HepG2 (cell line): Measurements from ENCODE around the gene PTMA. TPM values are rescaled to one million over a fixed set of nuclear protein-coding genes. Genes with fewer than 3 reads are reported as not detected.

Experiments used
- CEBPZ ChIP-seq: IDR thresholded peaks from 2 replicates; pipeline ENCODE4 v1.6.1; 2012; ENCODE audit warnings: low read length, improper control_type of control experiment
- KDM4B ChIP-seq: sonication (generic); formaldehyde crosslinking; IDR thresholded peaks from 2 replicates; pipeline ENCODE4 v1.4.0; 2020; ENCODE audit warnings: missing genetic modification reagents
- NCOA1 ChIP-seq: sonication (generic); formaldehyde crosslinking; IDR thresholded peaks from 2 replicates; pipeline ENCODE4 v1.9.0; 2021; ENCODE audit warnings: missing genetic modification reagents
- PAXIP1 ChIP-seq: sonication (generic); formaldehyde crosslinking; conservative IDR thresholded peaks from 2 replicates; pipeline ENCODE4 v1.4.0; 2020; ENCODE audit warnings: mild to moderate bottlenecking, missing genetic modification reagents, moderate library complexity
- PHF21A ChIP-seq: sonication (generic); formaldehyde crosslinking; IDR thresholded peaks from 2 replicates; pipeline ENCODE4 v1.5.0; 2020; ENCODE audit warnings: mild to moderate bottlenecking, missing genetic modification reagents
- POLR2A ChIP-seq, 2 experiments: IDR thresholded peaks; 2 replicates each; pipeline ENCODE4 v1.6.1; 2011; ENCODE audit warnings: low read depth in 2 of 2, low read length in 2 of 2, mild to moderate bottlenecking in 1 of 2, moderate library complexity in 1 of 2; ENCODE audit not compliant: insufficient read depth in 1 of 2
- SAFB2 ChIP-seq: sonication (generic); formaldehyde crosslinking; IDR thresholded peaks from 2 replicates; pipeline ENCODE4 v1.5.1; 2020; ENCODE audit warnings: missing genetic modification reagents, low read depth, mild to moderate bottlenecking, borderline replicate concordance
- U2AF1 ChIP-seq: fragments of 200-400 bp; formaldehyde crosslinking; optimal IDR thresholded peaks from 2 replicates; pipeline ENCODE3; 2017; ENCODE audit warnings: mild to moderate bottlenecking, low read depth, low read length
- ZNF530 ChIP-seq: sonication (generic); formaldehyde crosslinking; IDR thresholded peaks from 2 replicates; pipeline ENCODE4 v1.5.0; 2020; ENCODE audit warnings: low read depth, mild to moderate bottlenecking, missing genetic modification reagents
- ZNF709 ChIP-seq: sonication (generic); formaldehyde crosslinking; IDR thresholded peaks from 2 replicates; pipeline ENCODE4 v1.5.0; 2020; ENCODE audit warnings: mild to moderate bottlenecking, missing genetic modification reagents
- polyA plus RNA-seq, 8 experiments: library from polyadenylated mRNA; depleted of rRNA in 3 of 8; stranded (reverse) in 7 of 8; unstranded in 1 of 8; fragments of >200 nt; fragmentation: Illumina TruSeq in 4 of 8; extraction: Trizol in 4 of 8; gene quantifications; 2 replicates each; pipeline versions ENCODE4 v1.2.1 to v1.2.3, GENCODE V29; 2011 to 2016; ENCODE audit warnings: low read depth in 4 of 8, missing spikeins in 1 of 8, mixed read lengths in 1 of 8; ENCODE audit not compliant: insufficient read depth in 1 of 8
- total RNA-seq, 5 experiments: library from RNA; depleted of rRNA; stranded (reverse); fragments of >200 nt; fragmentation: Illumina TruSeq; extraction: Trizol; gene quantifications; 2 replicates each; pipeline ENCODE4 v1.2.3, GENCODE V29; 2016; ENCODE audit warnings: low read depth in 1 of 5
- TF ChIP-seq, protein P1 (sequence below), 2 experiments: fragments of 450-650 bp in 1 of 2; sonication (generic) in 1 of 2; formaldehyde crosslinking; IDR thresholded peaks; 2 replicates each; pipeline versions ENCODE4 v1.5.0 to v1.8.0; 2020 to 2022; ENCODE audit warnings: mild to moderate bottlenecking in 1 of 2, missing genetic modification reagents in 1 of 2
- TF ChIP-seq, protein P2 (sequence below): sonication (generic); formaldehyde crosslinking; IDR thresholded peaks from 2 replicates; pipeline ENCODE4 v1.5.1; 2020; ENCODE audit warnings: mild to moderate bottlenecking, missing genetic modification reagents, borderline replicate concordance
- TF ChIP-seq, protein P3 (sequence below): IDR thresholded peaks from 2 replicates; pipeline ENCODE4 v1.6.1; 2016; ENCODE audit warnings: missing biosample characterization, missing genetic modification reagents, low read depth
- TF ChIP-seq, protein P4 (sequence below): sonication (generic); formaldehyde crosslinking; conservative IDR thresholded peaks from 2 replicates; pipeline ENCODE4 v1.4.0; 2020; ENCODE audit warnings: missing genetic modification reagents

The PTMA gene
- total and polyA plus RNA-seq, 2 of the 13 experiments (the other 11 are each of a cell fraction or from before 2014, with no cell fraction given) = 190 to 1,086 TPM

DNA sequence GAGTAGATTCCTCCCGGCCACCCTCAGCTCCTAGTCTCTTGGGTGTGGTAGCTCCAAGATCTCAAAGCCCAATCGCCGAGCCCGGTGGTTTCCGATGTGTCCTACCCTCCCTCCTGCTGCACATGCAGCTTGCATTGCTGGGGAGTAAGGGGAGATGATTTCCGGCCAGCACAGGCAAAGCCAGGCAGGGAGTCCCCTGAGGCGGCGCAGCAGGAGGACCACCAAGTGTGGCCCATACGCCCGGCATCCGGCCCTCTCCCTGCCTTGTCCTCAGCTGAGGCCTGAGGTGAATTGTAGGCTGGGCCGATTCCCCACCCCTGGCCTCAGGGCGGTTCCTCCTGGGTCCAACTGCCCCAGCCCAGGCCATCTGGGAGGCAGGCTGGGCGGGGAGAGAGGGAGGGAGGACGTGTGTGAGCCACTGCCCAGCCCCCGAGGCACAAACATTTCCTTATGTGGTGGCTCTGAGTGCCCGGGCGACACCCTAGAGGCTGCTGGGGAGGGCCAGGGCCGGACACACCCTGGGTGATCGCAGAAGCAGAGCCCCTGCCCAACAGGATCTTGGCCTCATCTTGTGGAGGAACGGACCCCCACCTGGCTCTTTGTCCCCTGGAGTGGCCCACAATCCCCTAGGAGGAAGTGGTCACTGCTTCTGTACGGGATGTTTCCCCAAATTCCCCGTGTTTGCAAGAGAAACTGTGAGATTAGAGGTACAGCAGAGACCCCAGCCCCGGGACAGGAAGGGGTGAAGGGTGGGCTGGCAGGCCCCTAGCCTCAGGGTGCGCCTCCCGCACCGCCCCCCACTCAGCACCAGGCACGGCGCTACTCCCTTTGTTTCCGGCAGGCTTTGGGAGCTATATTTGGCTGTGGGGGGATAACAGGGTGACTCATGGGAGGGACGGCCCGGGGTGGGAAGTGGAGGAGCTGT, 41.9 kb upstream of the PTMA start (continued):
- TF ChIP-seq CEBPZ (no peak), SAFB2 (CRISPR knock-in tag) (no peak), NCOA1 (CRISPR knock-in tag) (no peak), ZNF709 (CRISPR knock-in tag) (no peak), ZNF530 (CRISPR knock-in tag) (no peak), PHF21A (CRISPR knock-in tag) (peak; percentile 85), U2AF1 (peak; percentile 44), POLR2A (IDR thresholded peaks at IDR 0.05; ENCODE audit: insufficient read depth in 1 of 2, low read depth in 2 of 2, low read length in 2 of 2) (no peak; a peak in 1 of 4 replicates), PAXIP1 (CRISPR knock-in tag) (no peak; the same call in none of the 2 replicates), KDM4B (peak; percentile 72; the same call in 1 of the 2 replicates)
- TF ChIP-seq, protein P1, sequence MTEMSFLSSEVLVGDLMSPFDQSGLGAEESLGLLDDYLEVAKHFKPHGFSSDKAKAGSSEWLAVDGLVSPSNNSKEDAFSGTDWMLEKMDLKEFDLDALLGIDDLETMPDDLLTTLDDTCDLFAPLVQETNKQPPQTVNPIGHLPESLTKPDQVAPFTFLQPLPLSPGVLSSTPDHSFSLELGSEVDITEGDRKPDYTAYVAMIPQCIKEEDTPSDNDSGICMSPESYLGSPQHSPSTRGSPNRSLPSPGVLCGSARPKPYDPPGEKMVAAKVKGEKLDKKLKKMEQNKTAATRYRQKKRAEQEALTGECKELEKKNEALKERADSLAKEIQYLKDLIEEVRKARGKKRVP (CRISPR knock-in tag; IDR thresholded peaks at IDR 0.05) = 0 out of 4 replicates have a peak, but pooled peaks of 1 of the 2 experiments have one; percentile 44
- TF ChIP-seq, protein P2, sequence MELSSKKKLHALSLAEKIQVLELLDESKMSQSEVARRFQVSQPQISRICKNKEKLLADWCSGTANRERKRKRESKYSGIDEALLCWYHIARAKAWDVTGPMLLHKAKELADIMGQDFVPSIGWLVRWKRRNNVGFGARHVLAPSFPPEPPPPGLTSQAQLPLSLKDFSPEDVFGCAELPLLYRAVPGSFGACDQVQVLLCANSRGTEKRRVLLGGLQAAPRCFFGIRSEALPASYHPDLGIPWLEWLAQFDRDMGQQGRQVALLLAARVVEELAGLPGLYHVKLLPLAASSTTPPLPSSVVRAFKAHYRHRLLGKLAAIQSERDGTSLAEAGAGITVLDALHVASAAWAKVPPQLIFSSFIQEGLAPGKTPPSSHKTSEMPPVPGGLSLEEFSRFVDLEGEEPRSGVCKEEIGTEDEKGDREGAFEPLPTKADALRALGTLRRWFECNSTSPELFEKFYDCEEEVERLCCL (CRISPR knock-in tag) = no peak
- TF ChIP-seq, protein P3, sequence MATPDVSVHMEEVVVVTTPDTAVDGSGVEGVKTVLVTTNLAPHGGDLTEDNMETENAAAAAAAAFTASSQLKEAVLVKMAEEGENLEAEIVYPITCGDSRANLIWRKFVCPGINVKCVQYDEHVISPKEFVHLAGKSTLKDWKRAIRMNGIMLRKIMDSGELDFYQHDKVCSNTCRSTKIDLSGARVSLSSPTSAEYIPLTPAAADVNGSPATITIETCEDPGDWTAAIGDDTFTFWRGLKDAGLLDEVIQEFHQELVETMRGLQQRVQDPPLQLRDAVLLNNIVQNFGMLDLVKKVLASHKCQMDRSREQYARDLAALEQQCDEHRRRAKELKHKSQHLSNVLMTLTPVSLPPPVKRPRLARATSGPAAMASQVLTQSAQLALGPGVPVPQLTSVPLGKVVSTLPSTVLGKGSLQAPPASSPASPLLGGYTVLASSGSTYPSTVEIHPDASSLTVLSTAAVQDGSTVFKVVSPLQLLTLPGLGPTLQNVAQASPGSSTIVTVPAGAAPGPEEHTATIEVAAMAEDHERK (CRISPR knock-in tag) = no peak
- TF ChIP-seq, protein P4, sequence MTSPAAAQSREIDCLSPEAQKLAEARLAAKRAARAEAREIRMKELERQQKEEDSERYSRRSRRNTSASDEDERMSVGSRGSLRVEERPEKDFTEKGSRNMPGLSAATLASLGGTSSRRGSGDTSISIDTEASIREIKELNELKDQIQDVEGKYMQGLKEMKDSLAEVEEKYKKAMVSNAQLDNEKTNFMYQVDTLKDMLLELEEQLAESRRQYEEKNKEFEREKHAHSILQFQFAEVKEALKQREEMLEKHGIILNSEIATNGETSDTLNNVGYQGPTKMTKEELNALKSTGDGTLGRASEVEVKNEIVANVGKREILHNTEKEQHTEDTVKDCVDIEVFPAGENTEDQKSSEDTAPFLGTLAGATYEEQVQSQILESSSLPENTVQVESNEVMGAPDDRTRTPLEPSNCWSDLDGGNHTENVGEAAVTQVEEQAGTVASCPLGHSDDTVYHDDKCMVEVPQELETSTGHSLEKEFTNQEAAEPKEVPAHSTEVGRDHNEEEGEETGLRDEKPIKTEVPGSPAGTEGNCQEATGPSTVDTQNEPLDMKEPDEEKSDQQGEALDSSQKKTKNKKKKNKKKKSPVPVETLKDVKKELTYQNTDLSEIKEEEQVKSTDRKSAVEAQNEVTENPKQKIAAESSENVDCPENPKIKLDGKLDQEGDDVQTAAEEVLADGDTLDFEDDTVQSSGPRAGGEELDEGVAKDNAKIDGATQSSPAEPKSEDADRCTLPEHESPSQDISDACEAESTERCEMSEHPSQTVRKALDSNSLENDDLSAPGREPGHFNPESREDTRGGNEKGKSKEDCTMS (CRISPR knock-in tag) = no peak
